Stomach (tissue), 9 donors: ENCODE results near the gene TMTC1. TPM values are rescaled to one million over a fixed set of nuclear protein-coding genes. Genes with fewer than 3 reads are reported as not detected.

Source experiments
- DNase-seq, 2 donors: peaks; one replicate each; pipeline versions ENCODE4 v3.0.0 to v3.0.0-alpha.2; 2013 to 2019
- H3K27ac ChIP-seq, 5 donors: fragments of 200-600 bp in 4 of 5; sonication (generic) in 4 of 5; one replicate each; pipeline ENCODE4 v1.5.1; 2013 to 2019; ENCODE audit warnings: mild to moderate bottlenecking in 1 of 5, moderate library complexity in 1 of 5
- H3K27me3 ChIP-seq, 3 donors: fragments of 200-600 bp; sonication (generic); one replicate each; pipeline ENCODE4 v1.5.1; 2017 to 2019; ENCODE audit warnings: mixed run types in 1 of 3
- H3K36me3 ChIP-seq, 4 donors: fragments of 200-600 bp; sonication (generic); 1 replicate in 3 of 4; 2 replicates in 1 of 4; pipeline ENCODE4 v1.5.1; 2016 to 2019
- H3K4me1 ChIP-seq, 4 donors: fragments of 200-600 bp; sonication (generic); one replicate each; pipeline ENCODE4 v1.5.1; 2016 to 2019
- H3K4me3 ChIP-seq, 4 donors: fragments of 200-600 bp; sonication (generic) in 3 of 4; one replicate each; pipeline ENCODE4 v1.5.1; 2016 to 2019; ENCODE audit warnings: mild to moderate bottlenecking in 1 of 4
- H3K9me3 ChIP-seq, 4 donors: fragments of 200-600 bp; sonication (generic); one replicate each; pipeline ENCODE4 v1.5.1; 2016 to 2019
- CTCF ChIP-seq, 7 experiments: fragments of 450-650 bp in 4 of 7; fragments of 200-600 bp in 3 of 7; sonication (generic) in 3 of 7; IDR thresholded peaks; one replicate each; pipeline ENCODE4 v1.5.1; 2016 to 2019; ENCODE audit warnings: antibody characterized with exemption in 7 of 7, control low read depth in 2 of 7, mild to moderate bottlenecking in 1 of 7
- EP300 ChIP-seq: sonication (generic); formaldehyde crosslinking; IDR thresholded peaks from one replicate; pipeline ENCODE4 v1.6.1; 2017; ENCODE audit warnings: antibody characterized with exemption
- POLR2A ChIP-seq, 4 donors: fragments of 450-650 bp; IDR thresholded peaks; one replicate each; pipeline ENCODE4 v1.6.1; 2016; ENCODE audit warnings: antibody characterized with exemption in 4 of 4, control low read depth in 2 of 4, mild to moderate bottlenecking in 1 of 4, moderate library complexity in 1 of 4
- POLR2AphosphoS5 ChIP-seq, 3 donors: sonication (generic); formaldehyde crosslinking; IDR thresholded peaks; one replicate each; pipeline ENCODE4 v1.6.1; 2016; ENCODE audit warnings: antibody characterized with exemption in 3 of 3
- WGBS, 5 donors: extraction: QIAGEN DNeasy Blood & Tissue Kit in 3 of 5; methylation state at CpG; one replicate each; pipeline versions ENCODE4 v1.1.5 to v1.1.7; 2013 to 2018; 5-methylcytosine and 5-hydroxymethylcytosine counted together
- intact Hi-C: fragments of 100-400 bp; cut with DNase I; formaldehyde crosslinking; loops from one replicate; pipeline ENCODE4 v1.15.1; 2023; ENCODE audit warnings: low total_unique reads
- polyA plus RNA-seq, 3 donors: library from polyadenylated mRNA; stranded (reverse); fragments of 200-250 nt; gene quantifications; one replicate each; pipeline ENCODE4 v1.2.3, GENCODE V29; 2013
- total RNA-seq, 5 donors: library from RNA; depleted of rRNA; stranded (reverse); fragments of >200 nt; gene quantifications; one replicate each; pipeline versions ENCODE4 v1.1.0 to v1.2.3, GENCODE V29; 2014 to 2016
- donor health status: healthy with polysubstance abuse.
- donor health status: Bipolar disorder and iron deficiency.
- donor health status: healthy.

Gene TMTC1
- total and polyA plus RNA-seq, 8 donors = 1.5 to 76.8 (median 19.1) TPM

- Histone ChIP-seq H3K4me3 (no peak overlapping the region), H3K4me1 (peaks cover 5 to 28% (median 16%) of the 10 kb centered on the region in 4 donors), H3K36me3 (peaks cover 0 to 6% (median 0%) of the 10 kb centered on the region in 4 donors), H3K9me3 (no peaks in the 10 kb centered on the region), H3K27ac (no peak overlapping the region), H3K27me3 (no peaks in the 10 kb centered on the region)
- TF ChIP-seq POLR2A (IDR thresholded peaks at IDR 0.05) (no peak), POLR2AphosphoS5 (IDR thresholded peaks at IDR 0.05) (no peak), CTCF (IDR thresholded peaks at IDR 0.05) (no peak), EP300 (no peak)
- intact Hi-C loops = no loop called here
- no peak for DNase-seq
- 50 to 70% (median 63%) methylated on average over 7 of the region's 7 CpGs for WGBS, 5 donors
Measured at GRCh38 chr12:29610473-29611170, 173.1 kb downstream of the TMTC1 start.

- DNase-seq = no peak
- intact Hi-C loops = no loop called here
- Histone ChIP-seq H3K9me3 (no peaks in the 10 kb centered on the region), H3K36me3 (peaks cover 0 to 6% (median 0%) of the 10 kb centered on the region in 4 donors), H3K4me3 (no peak overlapping the region), H3K27me3 (no peaks in the 10 kb centered on the region), H3K4me1 (peaks cover 5 to 28% (median 16%) of the 10 kb centered on the region in 4 donors), H3K27ac (no peak overlapping the region)
- WGBS, 5 donors = 56 to 80% (median 69%) methylated on average over 10 to 12 of the region's 12 CpGs
- no peak for TF ChIP-seq POLR2AphosphoS5 (IDR thresholded peaks at IDR 0.05)
- TF ChIP-seq POLR2A (IDR thresholded peaks at IDR 0.05) = no peak
- TF ChIP-seq EP300 = no peak
- TF ChIP-seq CTCF (IDR thresholded peaks at IDR 0.05) = no peak
Measured at GRCh38 chr12:29609431-29610215, 174.1 kb downstream of the TMTC1 start.

- H3K27me3 ChIP-seq = no peaks in the 10 kb centered on the region
- TF ChIP-seq CTCF (IDR thresholded peaks at IDR 0.05) = no peak
- no peak for TF ChIP-seq POLR2A (IDR thresholded peaks at IDR 0.05)
- TF ChIP-seq EP300 = no peak
- TF ChIP-seq POLR2AphosphoS5 (IDR thresholded peaks at IDR 0.05) = no peak
- H3K4me3 ChIP-seq = no peak overlapping the region
- no peak overlapping the region for H3K27ac ChIP-seq
- intact Hi-C loops = no loop called here
- 64 to 87% (median 68%) methylated on average over 7 of the region's 7 CpGs for WGBS, 5 donors
- DNase-seq = no peak
- H3K9me3 ChIP-seq = no peaks in the 10 kb centered on the region
- H3K4me1 ChIP-seq = peaks cover 5 to 28% (median 16%) of the 10 kb centered on the region in 4 donors
- peaks cover 0 to 5% (median 0%) of the 10 kb centered on the region in 4 donors for H3K36me3 ChIP-seq
Measured at GRCh38 chr12:29608581-29608980, 175.2 kb downstream of the TMTC1 start.

- intact Hi-C loops = no loop called here
- H3K27ac ChIP-seq = no peak overlapping the region
- no peaks in the 10 kb centered on the region for H3K9me3 ChIP-seq
- H3K4me3 ChIP-seq = no peak overlapping the region
- no peaks in the 10 kb centered on the region for H3K4me1 ChIP-seq
- TF ChIP-seq POLR2A (IDR thresholded peaks at IDR 0.05) (no peak), POLR2AphosphoS5 (IDR thresholded peaks at IDR 0.05) (no peak), CTCF (IDR thresholded peaks at IDR 0.05) (no peak), EP300 (no peak)
- peaks cover 0 to 11% (median 0%) of the 10 kb centered on the region in 4 donors for H3K36me3 ChIP-seq
- WGBS, 5 donors = 51 to 75% (median 64%) methylated on average over 3 of the region's 3 CpGs
- H3K27me3 ChIP-seq = no peaks in the 10 kb centered on the region
- DNase-seq = no peak
Measured at GRCh38 chr12:29599381-29599780, 184.4 kb downstream of the TMTC1 start.
